Hypothalamus (tissue), 51 donors: ENCODE data around the gene TINCR.
"Not testable (repeated sequence)": the region's sequence is repeated elsewhere in the genome, so short reads cannot be mapped to it uniquely, and the experiment has no call there.

Experiments
- DNase-seq, 51 donors: peaks; one replicate each; lab custom pipeline; 2025; lab: John Stamatoyannopoulos, UW

Gene TINCR

GRCh38 chr19:5567360-5567969 is at the start of gene TINCR:
TSS of gene TINCR (minus strand) at chr19:5567953.
- no peak for DNase-seq

DNA sequence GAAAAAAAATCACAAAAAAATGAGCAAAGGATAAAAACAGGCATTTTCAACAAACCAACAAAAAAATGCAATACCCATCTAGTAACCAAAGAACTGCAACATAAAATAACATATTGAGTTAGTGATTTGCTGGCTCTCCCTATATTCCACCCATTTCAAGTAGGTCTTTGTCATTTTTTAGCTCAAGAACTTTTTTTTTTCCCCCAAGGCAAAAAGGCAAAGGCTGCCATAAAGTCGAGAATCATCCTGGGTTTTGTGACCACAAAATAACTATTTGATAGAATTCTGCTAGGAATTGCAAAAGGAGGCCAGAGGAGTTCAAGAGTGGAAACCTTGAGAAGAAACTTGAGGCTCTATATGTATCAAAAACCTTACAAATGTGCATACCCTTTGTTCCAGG is 49.3 kb upstream of the TINCR start:
- DNase-seq = no peak

DNA sequence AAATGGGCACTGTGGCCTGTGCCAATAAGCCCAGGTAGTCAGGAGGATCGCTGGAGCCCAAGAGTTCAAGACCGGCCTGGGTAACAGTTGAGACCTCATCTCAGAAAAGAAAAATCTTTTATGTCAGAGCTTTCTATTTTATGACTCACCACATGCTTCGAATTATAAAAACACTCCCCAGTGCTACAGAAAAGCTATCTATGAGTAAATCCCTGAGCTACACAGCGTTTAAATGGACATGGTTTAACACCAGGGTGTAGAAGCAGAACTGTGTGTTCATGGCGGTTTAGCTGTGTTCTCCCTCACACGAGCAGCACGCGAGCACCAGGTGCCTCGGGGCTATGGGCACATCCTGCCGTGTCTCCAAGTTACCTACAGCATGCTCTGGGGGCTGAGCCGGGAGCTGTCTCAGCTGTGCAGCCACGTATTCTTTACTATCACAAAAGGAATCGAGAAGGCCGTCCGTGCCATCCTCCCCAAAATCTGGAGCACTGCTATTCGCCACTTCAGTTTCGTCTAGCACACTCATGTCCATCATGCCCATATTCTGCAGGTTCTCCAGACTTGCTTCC is 48.1 kb upstream of the TINCR start:
- DNase-seq = no peak

GRCh38 chr19:5612891-5613865 is 45.4 kb upstream of the TINCR start:
- DNase-seq = no peak

GRCh38 chr19:5609881-5610448 is 42.2 kb upstream of the TINCR start:
- no peak for DNase-seq

GRCh38 chr19:5608766-5609165 is 41.0 kb upstream of the TINCR start:
- not testable (repeated sequence) for DNase-seq

- DNase-seq = no peak
Measured at GRCh38 chr19:5608291-5608690, 40.5 kb upstream of the TINCR start.

DNA sequence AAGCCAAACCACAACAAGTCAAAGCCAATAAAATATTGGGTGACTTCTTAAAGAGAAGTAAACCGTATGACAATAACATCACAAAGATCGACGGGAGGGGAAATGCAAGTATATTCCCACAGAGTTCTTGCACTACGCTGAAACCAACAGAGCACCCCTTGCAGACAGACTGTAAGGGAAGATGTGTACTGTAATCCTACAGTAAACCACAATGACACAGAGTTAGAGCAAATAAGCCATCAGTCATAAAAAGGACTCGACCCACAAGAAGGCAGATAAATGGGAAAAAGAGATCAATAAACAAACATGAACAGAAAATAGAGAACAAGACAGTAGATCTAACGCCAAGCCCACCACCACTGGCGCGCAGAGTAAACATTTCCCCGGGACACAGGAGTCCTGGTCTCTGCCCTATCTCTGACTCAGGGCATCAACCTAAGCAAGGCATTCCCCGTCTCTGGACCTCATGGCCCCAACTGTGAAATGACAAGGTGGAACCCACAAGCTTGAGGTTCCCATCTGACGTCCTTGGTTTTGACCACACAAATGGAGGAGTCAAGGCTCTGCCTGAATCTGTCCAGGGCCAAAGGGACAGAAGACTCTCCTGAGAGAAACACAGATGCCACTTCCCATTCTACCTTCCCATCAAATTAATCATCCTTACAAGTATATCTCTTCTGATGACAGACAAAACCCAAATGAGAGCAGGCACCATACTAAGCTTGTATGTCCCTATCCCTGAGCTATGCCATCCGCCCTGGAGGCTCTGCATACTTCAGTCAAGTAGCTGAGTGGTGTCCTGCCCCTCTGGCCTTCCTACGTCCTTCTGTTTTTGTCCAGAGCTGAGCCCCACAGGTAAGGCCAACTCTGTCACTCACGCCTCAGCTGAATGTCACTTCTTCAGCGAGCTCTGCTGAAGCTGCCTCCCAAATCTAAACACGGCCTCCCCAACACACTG is 39.8 kb upstream of the TINCR start:
- no peak for DNase-seq

- DNase-seq = no peak
Measured at GRCh38 chr19:5605362-5605761, 37.6 kb upstream of the TINCR start.

DNA sequence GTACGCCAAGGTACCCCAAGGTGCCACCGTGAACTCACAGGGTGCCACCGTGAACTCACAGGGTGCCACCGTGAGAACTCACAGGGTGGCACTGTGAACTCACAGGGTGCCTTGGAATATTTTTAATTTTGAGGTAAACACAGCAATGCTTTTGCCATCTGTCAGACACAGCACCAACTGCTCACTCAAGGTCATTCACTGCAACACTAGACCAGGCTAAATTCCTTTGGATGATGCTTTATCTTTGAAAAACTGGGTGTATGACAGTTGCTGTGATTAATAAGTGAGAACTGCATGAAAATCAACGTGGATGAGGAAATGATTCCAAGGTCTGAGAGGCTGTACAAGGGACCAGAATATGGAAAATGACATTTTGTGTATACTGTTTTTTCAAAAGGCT is 35.9 kb upstream of the TINCR start:
- no peak for DNase-seq

- DNase-seq = no peak
Measured at GRCh38 chr19:5600797-5601196, 33.0 kb upstream of the TINCR start.

GRCh38 chr19:5595745-5596144 is 28.0 kb upstream of the TINCR start:
- no peak for DNase-seq

DNA sequence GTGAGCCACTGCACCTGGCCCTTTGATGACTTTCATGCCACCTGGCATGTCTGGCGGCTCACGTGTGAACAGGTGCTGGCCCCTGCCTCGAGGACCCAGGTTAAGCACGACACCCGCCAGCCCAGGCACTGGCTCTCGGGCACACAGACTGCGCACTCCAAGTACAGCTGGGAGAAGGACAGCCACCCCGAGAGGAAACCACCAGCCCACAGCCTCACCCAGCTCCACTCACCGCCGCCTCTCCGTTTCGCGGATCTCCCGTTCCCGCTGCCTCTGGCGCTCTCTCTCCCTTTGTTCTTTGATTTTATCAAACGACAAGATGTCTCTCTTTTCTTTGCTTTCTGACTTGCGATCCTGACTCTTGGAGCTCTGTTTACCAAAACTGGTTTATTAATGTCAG is 27.4 kb upstream of the TINCR start:
- DNase-seq = no peak

DNA sequence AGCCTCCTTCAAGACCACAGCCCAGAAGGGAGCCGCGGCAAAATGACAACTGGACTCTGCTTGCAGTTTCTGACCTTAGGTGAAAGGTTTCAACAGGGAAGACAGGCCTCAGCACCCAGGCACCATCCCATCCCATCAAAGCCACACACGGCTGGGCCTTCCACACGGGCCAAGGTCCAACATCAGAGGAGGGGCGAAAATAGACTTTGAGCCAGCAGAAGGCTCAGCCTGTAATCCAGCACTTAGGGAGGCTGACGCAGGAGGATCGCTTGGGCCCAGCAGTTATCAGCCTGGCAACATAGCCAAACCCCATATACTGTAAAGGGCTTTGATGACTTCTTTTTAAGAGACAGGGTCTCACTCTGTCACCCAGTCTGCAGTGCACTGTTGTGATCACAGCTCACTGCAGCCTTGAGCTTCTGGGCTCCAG is 26.8 kb upstream of the TINCR start:
- DNase-seq = no peak

DNA sequence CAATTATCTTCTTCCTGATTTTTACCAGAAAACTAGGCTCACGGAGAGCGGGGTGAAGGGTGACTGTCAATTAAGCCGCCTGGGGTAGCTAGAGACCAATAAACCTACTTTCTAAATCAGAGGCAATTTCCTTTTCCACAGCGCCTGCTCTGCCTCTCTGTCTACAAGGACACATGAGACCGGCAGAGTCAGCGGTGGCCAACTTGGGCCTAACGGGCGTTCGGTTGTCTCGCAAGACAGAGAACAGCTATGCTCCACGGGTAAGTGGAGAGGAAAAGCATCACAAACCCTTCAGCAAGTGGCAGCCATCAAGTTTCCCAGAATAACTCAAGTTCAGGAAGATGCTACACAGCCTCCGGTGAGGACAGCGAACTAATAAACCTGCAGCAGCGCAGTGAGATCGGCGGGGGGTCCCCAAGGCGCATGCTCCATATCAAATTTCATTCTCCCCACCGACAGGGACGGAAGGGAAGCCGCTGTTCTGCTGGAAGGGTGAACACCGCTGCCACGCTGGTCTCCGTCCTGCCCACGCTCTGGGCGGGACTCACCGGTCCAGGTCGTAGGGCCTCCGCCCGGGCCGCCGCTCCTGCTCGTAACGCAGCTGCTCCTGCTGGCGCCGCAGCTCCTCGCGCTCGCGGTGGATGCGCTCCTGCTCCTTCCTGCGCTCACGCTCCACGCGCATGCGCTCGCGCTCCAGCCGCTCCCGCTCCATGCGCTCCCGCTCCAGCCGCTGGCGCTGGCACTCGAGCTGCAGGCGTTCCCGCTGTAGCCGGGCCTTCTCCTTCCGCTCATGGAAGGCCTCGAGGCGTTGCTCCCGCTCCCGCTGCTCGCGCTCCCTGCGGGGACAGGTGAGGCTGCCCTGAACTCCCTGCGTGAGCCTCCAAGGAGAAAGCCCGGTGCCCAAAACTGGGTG is 25.8 kb upstream of the TINCR start:
- DNase-seq = no peak

- no peak for DNase-seq
Measured at GRCh38 chr19:5592531-5593342, 25.0 kb upstream of the TINCR start.

- no peak for DNase-seq
Measured at GRCh38 chr19:5591476-5591875, 23.7 kb upstream of the TINCR start.

- no peak for DNase-seq
Measured at GRCh38 chr19:5590865-5591154, 23.1 kb upstream of the TINCR start.
